GM10847 (cell line): ENCODE data around the gene LRP1B.

Experiments
- POLR2A ChIP-seq: IDR thresholded peaks from 2 replicates; pipeline ENCODE4 v1.6.1; 2011; ENCODE audit not compliant: insufficient read length; ENCODE audit errors: extremely low read depth

The LRP1B gene

DNA sequence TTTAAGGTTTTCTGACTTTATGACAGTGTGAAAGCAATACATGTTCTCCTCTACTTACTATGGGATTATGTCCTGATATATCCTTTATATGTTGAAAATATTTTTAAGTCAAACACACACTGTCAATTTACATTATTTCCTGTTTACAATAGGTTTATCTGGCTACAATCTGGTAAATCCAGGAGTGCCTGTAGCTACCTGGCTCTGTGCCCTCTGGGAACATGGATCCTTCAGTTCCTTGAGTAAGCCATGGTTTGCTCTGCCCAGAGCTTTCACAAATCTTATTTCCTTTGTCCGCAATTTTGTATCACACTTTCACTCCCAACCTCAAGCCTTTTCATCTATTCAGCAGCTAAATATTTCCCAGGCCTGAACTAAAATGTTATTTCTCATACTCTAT is 1768.5 kb downstream of the LRP1B start:
- no peak for TF ChIP-seq POLR2A

DNA sequence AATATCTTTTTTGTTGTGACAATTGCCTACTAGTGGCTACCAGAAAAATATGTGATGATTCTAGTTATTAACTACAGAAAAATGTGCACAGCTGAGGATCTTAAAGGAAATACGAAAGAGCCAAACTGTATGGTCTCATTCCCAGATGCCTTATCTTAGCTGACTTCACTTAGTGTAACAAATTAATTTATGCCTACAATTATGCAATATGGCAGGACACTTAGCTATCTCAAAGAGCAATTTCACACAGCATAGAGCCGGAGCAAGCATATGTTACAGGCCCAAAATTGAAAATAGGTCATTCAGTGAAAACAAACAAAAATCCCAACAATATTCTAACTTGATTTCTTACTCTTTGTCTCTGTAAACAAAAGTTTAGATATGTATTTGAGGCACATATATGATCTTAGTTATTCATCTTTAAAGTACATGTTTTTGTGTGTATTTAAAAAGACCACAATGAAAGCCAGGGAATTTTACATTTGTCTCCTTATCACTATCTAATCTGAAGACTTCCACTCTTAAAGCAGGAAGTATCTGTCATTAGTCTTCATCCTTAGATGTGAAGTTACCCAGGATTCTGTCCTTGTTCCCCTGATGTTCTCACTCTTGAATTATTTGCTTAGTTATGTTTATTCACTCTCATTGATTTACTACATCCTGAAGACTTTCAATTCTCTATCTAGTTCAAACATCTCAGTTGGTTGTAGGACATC is 1771.6 kb downstream of the LRP1B start:
- TF ChIP-seq POLR2A = no peak

DNA sequence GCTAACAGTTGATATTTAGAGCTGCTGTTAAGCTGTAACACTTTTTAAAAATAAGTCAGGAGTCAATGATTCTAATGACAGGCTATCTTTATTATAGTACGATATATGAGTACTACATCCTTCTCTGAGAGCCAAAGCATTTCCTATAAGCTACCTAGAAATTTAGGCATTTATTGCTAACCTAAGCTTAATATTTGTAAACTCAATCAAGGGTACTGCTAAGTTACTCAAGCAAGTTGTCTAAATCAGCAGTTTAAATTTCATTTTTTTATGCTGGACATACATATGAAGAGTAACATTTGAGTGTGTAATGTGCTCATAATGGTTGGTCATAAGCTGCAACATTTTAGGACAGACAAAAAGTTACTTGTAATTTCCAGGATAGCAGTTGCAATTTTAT is 1774.1 kb downstream of the LRP1B start:
- no peak for TF ChIP-seq POLR2A

DNA sequence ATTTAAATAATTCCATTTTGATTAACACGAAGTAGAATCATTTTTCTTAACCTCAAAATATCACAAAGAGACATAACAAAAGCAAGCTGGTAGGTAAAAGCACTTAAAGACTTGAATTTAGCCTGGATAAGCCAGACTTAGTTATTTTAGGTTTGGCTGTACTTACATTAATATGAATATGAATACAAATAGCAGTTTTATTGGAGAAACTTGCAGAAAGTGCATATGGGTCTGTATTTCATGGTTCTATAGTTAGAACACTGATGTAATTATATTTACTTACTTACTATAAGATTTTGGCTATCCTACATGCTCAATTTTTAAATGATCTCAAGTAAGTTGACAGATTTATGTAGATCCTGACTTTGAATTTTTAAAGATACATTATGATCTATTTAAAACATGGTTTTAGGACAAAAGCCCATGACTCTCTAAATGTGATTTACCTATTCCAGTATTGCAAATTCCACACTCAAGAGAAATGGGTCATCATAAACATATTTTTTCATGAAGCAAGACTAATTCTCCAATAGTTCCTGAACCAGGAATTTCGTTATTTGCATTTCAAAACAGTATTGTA is 1775.2 kb downstream of the LRP1B start:
- TF ChIP-seq POLR2A = no peak

DNA sequence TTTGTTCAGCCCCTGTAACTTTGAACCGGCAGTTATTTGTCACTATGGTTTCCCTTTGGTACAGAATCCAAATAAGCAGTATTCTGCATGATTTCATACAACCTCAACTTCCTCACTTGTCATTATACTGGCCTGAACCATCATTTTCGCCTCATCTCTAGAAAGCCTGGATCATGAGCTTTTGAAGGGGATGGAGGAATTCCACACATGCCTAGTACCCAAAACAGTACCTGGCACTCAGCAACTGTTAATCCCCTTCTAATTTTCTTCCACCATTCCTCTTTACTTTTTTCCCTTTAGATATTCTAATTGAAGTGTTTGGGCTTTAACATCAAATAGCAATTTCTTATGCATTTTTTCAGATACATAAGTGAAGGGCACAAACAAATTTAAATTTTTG is 1776.3 kb downstream of the LRP1B start:
- no peak for TF ChIP-seq POLR2A

DNA sequence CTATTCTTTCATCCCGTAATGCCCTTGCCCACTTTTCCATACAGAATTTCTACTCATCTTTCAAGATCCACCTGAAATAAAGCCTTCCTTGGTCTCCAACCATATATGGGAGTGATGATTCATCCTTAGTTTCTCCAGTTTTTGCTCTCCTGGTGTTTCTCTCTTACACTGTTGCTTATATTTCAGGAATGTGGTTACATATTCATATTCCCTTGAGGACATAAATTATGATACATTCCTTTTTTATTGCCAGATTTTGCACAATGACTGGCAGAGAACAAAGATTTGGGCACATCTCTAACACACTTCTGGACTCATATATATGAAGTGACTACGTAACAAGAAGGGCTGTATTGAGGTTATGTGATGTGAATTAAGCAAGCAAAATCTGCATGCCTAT is 1777.3 kb downstream of the LRP1B start:
- no peak for TF ChIP-seq POLR2A

DNA sequence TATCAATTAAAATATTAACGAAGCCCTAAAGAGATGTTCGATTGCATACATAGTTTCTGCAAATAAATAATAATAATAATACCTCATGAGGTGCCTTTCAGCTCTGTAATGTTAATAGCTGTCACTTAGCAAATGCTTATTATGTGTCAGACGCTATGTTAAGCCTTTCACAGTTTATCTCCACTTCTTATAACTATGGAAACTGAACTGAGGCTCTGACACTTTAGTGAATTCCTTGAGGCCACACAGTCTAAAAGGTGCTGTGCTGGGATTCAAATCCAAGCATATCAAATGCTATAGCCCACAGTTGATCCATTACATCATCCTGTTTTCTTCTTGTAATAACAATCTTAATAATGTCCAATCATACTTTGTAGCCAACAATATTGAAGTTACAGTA is 1779.1 kb downstream of the LRP1B start:
- no peak for TF ChIP-seq POLR2A

DNA sequence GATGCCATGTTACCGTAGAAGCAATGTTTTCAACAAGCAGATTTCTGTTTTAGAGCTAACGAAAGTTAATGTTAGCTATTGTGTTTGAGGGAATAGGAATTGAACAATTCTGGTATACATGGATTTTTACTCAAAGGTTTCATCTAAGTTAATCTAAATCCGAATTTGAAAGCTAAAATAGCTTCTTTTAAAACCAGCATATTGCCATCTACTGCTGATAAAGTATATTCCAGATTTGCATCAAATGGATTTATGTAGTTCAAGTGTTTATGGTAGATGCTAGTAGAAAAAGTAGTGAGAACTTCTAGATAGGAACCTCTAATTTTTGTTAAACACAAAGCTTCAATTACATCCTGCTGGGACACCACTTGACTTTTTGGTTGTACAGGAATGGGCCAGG is 1781.1 kb downstream of the LRP1B start:
- no peak for TF ChIP-seq POLR2A

DNA sequence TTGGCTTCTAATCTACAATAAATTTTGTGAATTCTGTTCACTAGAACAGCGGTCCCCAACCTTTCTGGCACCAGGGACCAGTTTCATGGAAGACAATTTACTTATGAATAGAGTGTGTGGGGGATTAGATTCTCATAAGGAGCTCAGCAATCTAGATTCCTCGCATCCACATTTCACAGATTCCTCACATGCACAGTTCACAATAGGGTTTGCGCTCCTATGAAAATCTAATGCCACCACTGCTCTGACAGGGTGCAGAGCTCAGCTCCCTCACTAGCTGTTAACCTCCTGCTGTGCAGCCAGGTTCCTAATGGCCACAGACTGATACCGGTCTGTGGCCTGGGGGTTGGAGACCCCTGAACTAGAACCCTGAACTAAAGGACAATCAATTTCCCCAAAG is 1782.0 kb downstream of the LRP1B start:
- TF ChIP-seq POLR2A = no peak

DNA sequence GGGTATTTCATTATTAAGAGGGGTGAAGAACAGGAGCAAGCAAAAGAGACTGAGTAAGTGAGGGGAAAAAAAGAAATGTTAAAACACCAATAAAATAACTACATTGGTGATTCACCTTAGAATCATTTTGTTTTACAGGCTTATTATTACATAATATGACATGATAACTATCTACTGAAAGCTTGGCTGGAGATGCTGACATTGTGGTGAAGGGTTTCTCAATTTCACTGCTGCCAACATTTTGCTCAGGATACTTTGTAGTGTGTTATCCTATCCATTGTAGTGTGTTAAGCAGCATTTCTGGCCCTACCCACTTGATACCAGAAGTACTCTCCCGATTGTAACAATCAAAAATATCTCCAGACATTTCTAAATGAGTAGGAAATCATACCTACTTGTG is 1786.0 kb downstream of the LRP1B start:
- TF ChIP-seq POLR2A = no peak

DNA sequence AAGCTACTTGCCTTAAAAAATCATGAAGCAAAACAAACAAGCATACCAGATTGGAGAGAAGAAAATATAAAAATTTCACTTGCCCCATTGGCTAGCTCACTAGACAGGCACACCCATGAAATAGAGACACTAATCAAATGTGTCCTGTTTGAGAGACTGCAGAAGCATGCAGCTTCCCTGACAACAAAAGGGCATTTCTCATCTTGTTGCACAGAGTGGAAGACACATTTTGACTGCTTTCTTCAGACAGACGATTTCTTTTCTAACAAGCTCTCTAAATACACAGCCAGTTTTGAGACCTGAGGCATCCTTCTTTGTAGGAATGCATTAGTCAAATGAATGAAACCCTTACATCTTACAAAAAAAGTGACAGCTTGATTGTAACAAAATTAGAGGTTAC is 1792.0 kb downstream of the LRP1B start:
- no peak for TF ChIP-seq POLR2A

DNA sequence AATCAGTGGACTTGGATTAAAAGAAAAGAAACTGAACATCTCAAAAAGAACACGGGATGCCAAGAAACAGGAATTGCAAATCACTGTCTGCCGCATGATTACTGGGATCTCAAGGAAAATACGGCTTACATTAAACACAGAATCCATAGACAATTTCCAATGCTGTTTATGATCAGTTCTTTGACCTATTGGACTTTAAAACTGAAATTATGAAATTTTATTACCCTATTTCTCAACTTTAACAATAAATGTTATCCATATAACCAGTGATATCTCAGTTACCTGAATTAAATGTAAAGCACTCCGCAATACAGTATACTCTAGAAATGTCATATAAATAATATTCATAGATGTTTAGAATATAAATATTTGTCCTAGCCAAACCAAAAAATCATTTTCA is 1793.8 kb downstream of the LRP1B start:
- TF ChIP-seq POLR2A = no peak

DNA sequence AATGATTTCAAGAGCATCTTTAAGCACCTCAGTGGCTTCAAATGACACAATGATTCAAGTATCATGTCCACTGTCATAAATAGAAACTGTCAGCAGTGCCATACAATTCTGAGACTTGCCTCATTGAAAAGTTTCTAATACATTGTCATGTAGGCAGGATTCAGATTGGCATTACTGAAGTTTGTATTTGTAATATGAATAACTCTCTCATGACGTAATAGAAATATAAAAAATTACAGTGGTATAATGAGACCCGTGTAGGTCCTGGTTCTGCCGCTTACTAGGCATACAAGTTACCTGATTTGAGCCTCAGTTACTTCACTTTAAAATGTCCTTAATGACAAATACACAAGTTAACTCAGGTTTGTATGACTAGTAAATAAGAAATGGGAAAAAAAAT is 1814.5 kb downstream of the LRP1B start:
- no peak for TF ChIP-seq POLR2A

DNA sequence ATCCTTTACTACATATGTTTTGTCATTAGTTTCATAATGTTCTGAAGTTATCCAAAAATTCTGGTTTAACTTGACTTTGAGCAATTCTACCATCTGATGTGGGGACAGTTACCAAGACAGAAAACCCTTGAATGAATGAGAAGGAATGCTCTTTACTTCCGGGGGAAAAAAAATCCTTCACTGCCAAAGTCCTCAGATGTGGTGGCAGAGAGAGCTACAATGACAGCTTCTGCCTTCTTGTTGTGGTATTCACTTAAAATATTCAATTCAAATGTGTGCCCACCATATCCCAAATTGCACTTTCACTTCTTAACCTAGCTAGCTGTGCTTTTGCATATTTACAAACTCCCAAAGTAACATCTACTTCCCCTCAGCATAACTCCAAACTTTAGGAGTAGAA is 1818.9 kb downstream of the LRP1B start:
- no peak for TF ChIP-seq POLR2A

DNA sequence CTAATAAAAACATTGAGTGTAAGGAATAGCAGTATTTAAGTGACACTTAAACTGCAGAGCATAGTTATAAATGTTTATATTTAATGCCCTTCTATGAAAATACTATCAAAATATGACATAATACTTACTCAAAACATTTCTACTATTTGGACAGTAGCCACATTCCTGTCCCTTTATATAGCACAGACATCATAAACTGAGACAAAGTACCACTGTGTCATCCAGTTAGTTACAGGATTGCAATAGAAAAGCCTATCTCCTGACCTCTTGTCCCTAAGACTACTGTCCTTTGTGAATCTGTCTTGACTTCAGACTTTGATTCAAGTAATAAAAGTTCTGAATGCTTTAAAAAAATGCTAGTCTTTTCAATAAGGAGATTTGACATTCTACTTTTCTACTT is 1822.1 kb downstream of the LRP1B start:
- no peak for TF ChIP-seq POLR2A

DNA sequence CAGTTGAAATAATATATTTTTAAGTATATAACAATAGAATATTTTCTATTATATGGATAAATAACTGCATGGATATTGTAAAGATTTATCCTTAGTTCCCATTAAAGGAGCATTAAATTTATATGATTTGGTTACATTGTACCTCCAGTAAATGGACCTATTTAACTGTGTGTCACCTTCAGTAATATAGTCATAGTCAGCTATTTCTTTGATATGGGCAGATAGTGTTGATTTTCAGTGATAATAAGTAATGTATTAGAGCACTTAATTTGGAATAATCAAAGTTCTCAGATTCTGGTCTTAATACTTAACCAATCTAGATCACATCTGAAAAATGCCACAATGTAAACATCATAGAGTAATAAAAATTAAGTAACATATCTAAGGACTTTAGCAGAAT is 1823.3 kb downstream of the LRP1B start:
- TF ChIP-seq POLR2A = no peak

DNA sequence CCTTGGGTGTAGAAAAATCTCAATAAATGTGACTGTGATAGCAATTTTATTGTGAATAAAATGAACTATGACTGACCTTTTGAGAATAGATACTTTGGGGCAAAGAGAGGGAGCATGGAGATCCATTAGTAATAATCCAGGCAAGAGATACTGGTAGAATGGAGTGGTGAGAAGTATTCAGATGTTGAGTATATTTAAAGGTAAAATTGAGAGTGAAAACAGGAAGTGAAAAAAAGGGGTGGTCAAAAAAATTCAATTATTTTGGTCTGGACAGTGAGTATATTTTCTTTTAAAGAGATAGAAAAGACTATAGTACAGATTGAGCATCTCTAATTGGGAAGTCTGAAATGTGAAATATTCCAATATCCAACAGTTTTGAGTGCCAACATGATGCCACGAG is 1835.0 kb downstream of the LRP1B start:
- no peak for TF ChIP-seq POLR2A
